Measurements from ENCODE around the gene SMCO2.

Gene SMCO2

DNA sequence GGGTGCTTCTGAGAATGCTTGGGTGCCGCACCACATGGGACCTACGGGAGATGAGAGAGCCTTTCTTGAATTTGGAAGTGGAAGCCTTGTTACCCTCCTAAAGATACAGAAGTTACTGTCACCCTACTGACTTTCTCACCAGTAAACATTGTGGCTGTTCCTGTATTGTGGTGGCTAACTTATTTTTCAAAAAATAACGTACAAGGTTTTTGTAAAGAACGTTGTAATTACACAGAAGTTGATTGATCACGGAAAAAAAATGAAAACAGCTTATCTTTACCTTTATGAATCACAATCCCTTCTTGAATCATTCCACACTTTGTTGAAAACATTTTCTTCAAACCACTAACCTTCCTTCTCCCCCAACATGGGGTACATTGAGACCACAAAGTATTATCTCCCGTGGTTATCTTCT lies 55.5 kb downstream of the SMCO2 start:
- DNase-seq = no peak

- DNase-seq = no peak
These were observed 58.0 kb downstream of the SMCO2 start for GRCh38 chr12:27504507-27504906.

GRCh38 chr12:27505109-27505508 lies 58.6 kb downstream of the SMCO2 start:
- no peak for DNase-seq

GRCh38 chr12:27505761-27506160 lies 59.2 kb downstream of the SMCO2 start:
- no peak for DNase-seq

- DNase-seq = no peak
These were observed 60.2 kb downstream of the SMCO2 start for GRCh38 chr12:27506645-27507189.

- DNase-seq = no peak
These were observed 62.3 kb downstream of the SMCO2 start for GRCh38 chr12:27508736-27509431.

- DNase-seq = no peak
These were observed 64.6 kb downstream of the SMCO2 start for GRCh38 chr12:27511031-27511722.

DNA sequence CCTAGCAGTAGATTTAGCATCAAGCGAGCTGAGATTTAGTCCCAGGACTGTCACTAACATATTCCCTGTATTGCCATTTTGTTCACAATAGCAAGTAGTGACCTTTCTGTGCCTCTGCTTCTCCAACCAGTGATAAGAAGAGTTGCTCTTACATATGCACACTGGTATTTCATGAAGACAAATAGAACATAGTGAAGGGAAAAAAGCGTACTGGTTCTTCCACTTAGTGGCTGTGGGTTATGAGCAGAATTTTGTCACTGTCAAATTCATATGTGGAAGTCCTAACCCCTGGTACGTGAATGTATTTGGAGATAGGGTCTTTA lies 65.1 kb downstream of the SMCO2 start:
- no peak for DNase-seq

DNA sequence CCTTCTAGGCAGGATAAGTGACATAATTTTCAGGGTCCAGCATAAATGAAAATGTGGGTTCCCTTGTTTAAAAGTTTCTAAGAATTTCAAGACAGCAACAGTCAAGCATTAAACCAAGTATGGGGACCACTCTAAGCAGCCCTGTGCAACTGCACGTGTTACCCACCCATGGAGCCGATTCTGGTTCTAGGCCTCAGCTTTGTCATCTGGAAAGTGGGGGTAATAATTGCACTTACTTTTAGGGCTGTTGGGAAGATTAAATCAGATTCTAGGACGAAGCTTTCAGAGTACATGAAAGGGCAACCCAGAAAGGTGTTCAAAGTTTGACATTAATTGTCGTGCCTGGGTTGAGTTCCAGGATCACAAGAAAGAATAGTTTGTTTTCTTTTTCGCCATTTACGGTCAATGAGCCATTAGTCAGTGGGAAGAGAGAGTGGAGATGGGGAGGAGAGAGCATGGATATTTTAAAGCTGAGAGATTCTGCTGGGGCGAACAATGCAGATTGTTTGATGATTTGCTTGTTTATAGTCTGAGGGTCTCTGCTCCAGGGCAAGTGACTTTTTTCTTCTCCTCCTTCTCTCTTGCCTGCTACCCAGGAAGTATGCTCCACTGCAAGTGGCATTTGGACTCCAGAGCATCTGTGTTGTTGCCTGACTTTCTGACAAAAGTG lies 66.8 kb downstream of the SMCO2 start:
- DNase-seq = no peak

DNA sequence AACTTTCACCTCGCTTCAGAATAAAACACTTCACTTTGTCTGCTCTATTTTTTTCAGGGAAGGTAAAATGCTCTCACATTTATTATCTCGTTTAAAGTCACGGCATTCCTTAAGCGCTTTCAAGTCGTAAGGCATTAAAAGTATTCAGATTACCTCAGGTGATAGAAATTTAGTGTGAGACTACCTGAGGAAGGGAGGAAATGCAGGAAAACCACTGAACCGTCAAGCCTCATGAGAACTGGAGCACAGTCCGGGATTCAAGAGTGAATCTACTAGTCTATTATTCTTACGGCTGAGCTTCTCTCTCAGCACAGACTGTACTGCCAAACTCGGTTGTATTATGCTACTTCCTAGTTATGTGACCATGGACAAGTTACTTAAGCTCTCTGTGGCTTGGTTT lies 69.1 kb downstream of the SMCO2 start:
- DNase-seq = no peak

- DNase-seq = no peak
These were observed 70.1 kb downstream of the SMCO2 start for GRCh38 chr12:27516625-27517024.

DNA sequence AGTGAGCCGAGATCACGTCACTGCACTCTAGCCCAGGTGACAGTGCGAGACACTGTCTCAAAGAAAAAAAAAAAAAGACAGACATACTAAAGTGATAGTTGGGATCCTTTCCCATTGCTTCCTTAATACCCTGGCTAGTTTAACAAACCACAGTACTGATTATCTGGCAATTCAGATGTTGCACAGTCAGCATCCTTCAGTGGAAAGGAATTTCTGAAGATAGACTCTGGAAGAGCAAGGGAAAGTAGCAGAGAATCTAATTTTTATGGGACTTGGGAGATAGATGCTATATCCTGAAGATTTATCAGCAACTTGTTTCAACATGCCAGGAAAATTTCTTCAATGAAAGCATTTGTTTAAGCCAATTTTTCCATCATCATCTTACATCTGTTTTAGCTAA lies 71.0 kb downstream of the SMCO2 start:
- DNase-seq = no peak

DNA sequence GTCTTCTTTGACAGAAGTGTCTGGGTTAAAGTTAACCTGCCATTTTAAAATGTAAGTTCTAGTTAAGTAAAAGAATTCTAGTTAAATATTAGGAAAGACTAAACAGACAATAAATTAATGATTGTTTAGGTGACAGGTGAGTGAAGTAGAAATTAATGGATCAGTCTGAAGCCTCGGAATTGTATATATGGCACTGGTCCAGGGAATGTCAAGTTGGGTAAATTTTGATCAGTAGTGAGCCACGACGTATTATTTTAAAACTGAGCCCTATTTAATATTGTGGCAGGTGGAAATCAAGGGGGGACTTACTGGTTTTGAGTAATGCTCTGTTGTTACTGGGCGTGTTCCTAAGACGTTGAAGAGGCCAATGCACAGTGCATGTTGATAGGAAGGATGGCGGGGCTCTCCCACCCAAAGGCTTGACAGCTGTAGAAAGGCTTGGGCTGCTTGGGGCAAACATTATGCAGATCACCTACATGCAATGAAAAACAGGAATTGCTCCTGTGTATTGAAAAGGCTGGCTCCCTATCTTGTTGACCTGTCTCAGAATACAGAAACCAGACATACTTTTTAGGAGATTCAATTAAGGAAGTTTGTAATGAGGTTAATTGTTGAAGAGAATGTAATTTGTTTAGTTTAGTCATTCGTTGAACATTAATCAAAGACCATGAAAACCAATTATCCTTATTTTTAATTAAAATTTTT lies 71.6 kb downstream of the SMCO2 start:
- no peak for DNase-seq

DNA sequence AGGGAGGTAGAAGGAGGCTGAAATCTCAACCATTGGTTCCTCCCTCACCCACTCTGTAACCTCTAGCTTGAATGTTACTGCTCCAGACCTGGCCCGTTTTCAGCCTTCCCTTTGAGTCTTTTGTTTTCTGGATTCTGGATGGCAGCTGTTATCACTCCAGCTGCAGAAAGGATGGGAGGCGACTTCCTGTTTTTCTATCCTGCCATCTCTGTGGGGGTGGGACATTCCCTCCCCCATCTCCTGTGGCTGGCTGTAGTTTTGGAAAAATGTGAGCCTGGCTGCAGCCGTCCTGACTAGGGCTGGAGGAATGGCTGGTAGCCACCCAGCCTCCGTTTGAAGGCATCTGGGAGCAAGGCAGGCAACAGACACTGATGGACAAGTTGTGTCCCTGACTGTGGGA lies 74.5 kb downstream of the SMCO2 start:
- no peak for DNase-seq

GRCh38 chr12:27521981-27522380 lies 75.4 kb downstream of the SMCO2 start:
- DNase-seq = no peak

DNA sequence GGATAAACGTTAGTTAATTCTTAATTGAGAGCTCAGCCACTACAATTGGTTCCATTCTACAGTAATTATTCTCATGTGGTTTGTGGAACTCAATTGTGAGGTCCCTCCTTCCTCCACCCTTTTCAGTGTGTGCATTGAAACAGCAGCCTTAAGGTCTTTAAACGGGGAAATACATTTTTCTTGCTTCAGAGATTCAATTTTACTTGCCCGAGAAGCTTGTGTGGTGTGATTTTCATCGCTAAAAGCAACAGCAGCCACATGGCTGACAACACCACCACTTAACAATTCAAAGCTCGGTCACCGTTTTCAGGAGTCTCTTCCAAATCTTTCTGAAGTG lies 76.7 kb downstream of the SMCO2 start:
- peak; percentile 19 for DNase-seq

- peak; percentile 91 for DNase-seq
These were observed 77.3 kb downstream of the SMCO2 start, which contains the start of gene PPFIBP1 for GRCh38 chr12:27523642-27524493. PPFIBP1 (plus strand) TSS chr12:27524206; CDS start chr12:27633397, 109,191 bp downstream.

DNA sequence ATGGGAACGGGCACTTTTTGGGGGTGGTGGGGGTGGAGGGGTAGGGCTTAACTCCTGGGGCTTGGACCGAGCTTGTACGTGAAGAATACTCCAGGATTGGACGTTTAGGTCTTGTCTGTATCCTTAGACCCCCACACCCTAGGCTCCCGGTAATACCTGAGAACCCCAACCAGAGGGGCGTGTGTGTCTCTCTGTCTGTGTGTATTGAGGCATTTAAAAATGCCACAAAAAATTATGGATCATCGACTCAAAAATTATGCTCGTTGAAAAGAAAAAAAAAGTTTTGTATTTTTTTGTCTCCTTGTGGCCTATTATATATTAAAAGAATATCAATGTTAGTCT lies 77.9 kb downstream of the SMCO2 start:
- no peak for DNase-seq

DNA sequence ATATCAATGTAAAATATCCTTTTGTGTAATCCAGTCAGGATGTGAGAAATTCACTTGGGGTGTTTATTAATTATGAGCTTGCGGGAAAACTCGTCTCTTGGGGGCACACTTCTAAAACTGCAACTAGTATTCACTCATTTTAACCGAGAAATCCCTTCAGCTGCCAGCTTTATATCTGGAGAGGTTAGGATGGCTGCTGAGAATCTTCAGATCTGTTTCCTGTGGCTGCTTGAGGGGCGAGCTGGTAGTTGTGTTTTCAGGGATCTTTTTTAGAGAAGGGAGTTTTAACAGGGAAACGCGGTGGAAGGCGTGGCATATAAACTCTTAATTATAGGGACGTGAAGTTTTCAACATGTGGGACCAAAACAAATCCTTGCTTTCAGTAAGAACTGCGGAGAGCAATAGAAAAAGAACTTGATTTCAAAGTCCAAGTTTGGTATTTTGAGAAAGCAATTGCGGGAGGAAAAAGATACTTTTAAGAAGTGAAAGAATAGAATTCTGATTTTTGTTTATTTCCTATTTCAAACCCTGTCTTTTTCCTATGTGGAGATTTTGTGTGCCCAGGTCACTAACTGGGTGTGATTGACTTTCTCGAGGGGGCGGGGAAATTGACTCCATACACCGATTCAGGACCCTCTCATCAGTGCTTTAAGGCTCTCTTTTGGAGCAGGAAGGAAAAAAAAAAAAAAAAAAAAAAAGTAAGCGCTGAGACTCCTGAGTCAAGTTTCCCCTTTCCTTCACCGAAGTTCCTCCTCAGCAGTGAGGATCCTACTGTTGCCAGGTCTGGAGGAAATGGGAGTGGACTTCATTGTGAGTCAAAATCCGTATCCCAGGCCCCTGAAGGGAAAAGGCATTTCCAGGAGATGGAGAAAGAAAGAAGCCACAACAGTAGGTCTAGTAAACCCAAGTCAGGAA lies 78.6 kb downstream of the SMCO2 start:
- DNase-seq = no peak

GRCh38 chr12:27527512-27527911 lies 81.0 kb downstream of the SMCO2 start:
- DNase-seq = no peak

GRCh38 chr12:27528788-27529187 lies 82.3 kb downstream of the SMCO2 start:
- no peak for DNase-seq
